Measurements from ENCODE around the gene SHD. TPM values are rescaled to one million over a fixed set of nuclear protein-coding genes. Genes with fewer than 3 reads are reported as not detected.
"Not testable (repeated sequence)": the region's sequence is repeated elsewhere in the genome, so short reads cannot be mapped to it uniquely, and the experiment has no call there.

Gene SHD
- total RNA-seq, 1 experiment from 2014 or later: 0.46 TPM

- H3K27me3 ChIP-seq (ENCODE audit: control insufficient read depth, insufficient read depth, low read length): no peaks in the 10 kb centered on the region
- H3K27ac ChIP-seq (ENCODE audit: low read length): no peak overlapping the region
- peak overlapping the region in 1 of 2 experiments; percentile 22; a peak in 1 of 4 replicates for H3K4me3 ChIP-seq (ENCODE audit: low read depth in 2 of 2, low read length in 2 of 2)
- no peaks in the 10 kb centered on the region for H3K4me1 ChIP-seq (ENCODE audit: control insufficient read depth, insufficient read depth, low read length)
- DNase-seq (ENCODE audit: low read depth, low spot score) (no peak), ATAC-seq (peak; percentile 62)
- no peaks in the 10 kb centered on the region for H3K36me3 ChIP-seq (ENCODE audit: control insufficient read depth, insufficient read depth, low read length)
- no TSS peak for BruUV-seq (replicated peaks)
- H3K9me3 ChIP-seq (ENCODE audit: control insufficient read depth, insufficient read depth, low read depth, low read length): no peaks in the 10 kb centered on the region
- intact Hi-C loops (cut with micrococcal nuclease; ENCODE audit: unreplicated experiment) (no loop called here), in situ Hi-C loops (cut with HindIII; ENCODE audit: low pct_unique_long_range_greater_than_20kb, low sequenced_read_pairs) (no loop called here)
- CTCF ChIA-PET: interaction anchor here (1.0 kb wide), 1 partner anchor 62 kb away, joined by 3 read pairs; no protein-coding TSS in a partner anchor
- POLR2A ChIA-PET: no interaction called here
- TF ChIP-seq CTCF (IDR thresholded peaks at IDR 0.05) (no peak), POLR2AphosphoS5 (IDR thresholded peaks at IDR 0.05; ENCODE audit: low read depth, low read length) (no peak), TCF7L2 (IDR thresholded peaks at IDR 0.05; ENCODE audit: low read depth, low read length) (no peak), SIN3A (IDR thresholded peaks at IDR 0.05; ENCODE audit: borderline replicate concordance, insufficient read depth, low read depth, low read length) (no peak), REST (IDR thresholded peaks at IDR 0.05; ENCODE audit: insufficient read depth in 1 of 2, low read depth in 2 of 2, low read length in 1 of 2) (no peak)
Measured at GRCh38 chr19:4328243-4328990, 49.4 kb downstream of the SHD start.

- BruUV-seq (replicated peaks); POLR2A ChIA-PET; H3K9me3 ChIP-seq (ENCODE audit: control insufficient read depth, insufficient read depth, low read depth, low read length); DNase-seq (ENCODE audit: low read depth, low spot score); H3K36me3 ChIP-seq (ENCODE audit: control insufficient read depth, insufficient read depth, low read length); H3K4me1 ChIP-seq (ENCODE audit: control insufficient read depth, insufficient read depth, low read length); intact Hi-C loops (cut with micrococcal nuclease; ENCODE audit: unreplicated experiment); H3K27me3 ChIP-seq (ENCODE audit: control insufficient read depth, insufficient read depth, low read length); in situ Hi-C loops (cut with HindIII; ENCODE audit: low pct_unique_long_range_greater_than_20kb, low sequenced_read_pairs); CTCF ChIA-PET; H3K27ac ChIP-seq (ENCODE audit: low read length): not testable (repeated sequence)
- ATAC-seq: peak; percentile 28; the same call in 1 of the 2 replicates
- peak overlapping the region in 1 of 2 experiments; percentile 22; a peak in 1 of 4 replicates for H3K4me3 ChIP-seq (ENCODE audit: low read depth in 2 of 2, low read length in 2 of 2)
Measured at GRCh38 chr19:4328991-4329681, 50.1 kb downstream of the SHD start.

GRCh38 chr19:4329858-4330257 is 50.8 kb downstream of the SHD start:
- ATAC-seq: no peak
- intact Hi-C loops (cut with micrococcal nuclease; ENCODE audit: unreplicated experiment): no loop called here
- Histone ChIP-seq H3K4me3 (ENCODE audit: low read depth in 2 of 2, low read length in 2 of 2) (no peak overlapping the region), H3K4me1 (ENCODE audit: control insufficient read depth, insufficient read depth, low read length) (no peaks in the 10 kb centered on the region), H3K27me3 (ENCODE audit: control insufficient read depth, insufficient read depth, low read length) (no peaks in the 10 kb centered on the region), H3K27ac (ENCODE audit: low read length) (no peak overlapping the region), H3K9me3 (ENCODE audit: control insufficient read depth, insufficient read depth, low read depth, low read length) (no peaks in the 10 kb centered on the region), H3K36me3 (ENCODE audit: control insufficient read depth, insufficient read depth, low read length) (no peaks in the 10 kb centered on the region)
- BruUV-seq (replicated peaks): no TSS peak
- CTCF ChIA-PET: no interaction called here
- in situ Hi-C loops (cut with HindIII; ENCODE audit: low pct_unique_long_range_greater_than_20kb, low sequenced_read_pairs): no loop called here
- TF ChIP-seq POLR2AphosphoS5 (IDR thresholded peaks at IDR 0.05; ENCODE audit: low read depth, low read length): no peak
- TF ChIP-seq SIN3A (IDR thresholded peaks at IDR 0.05; ENCODE audit: borderline replicate concordance, insufficient read depth, low read depth, low read length): no peak
- TF ChIP-seq TCF7L2 (IDR thresholded peaks at IDR 0.05; ENCODE audit: low read depth, low read length): no peak
- no peak for TF ChIP-seq CTCF (IDR thresholded peaks at IDR 0.05)
- no peak for TF ChIP-seq REST (IDR thresholded peaks at IDR 0.05; ENCODE audit: insufficient read depth in 1 of 2, low read depth in 2 of 2, low read length in 1 of 2)
- no peak for DNase-seq (ENCODE audit: low read depth, low spot score)
- POLR2A ChIA-PET: no interaction called here
